ENCODE measurements around the gene C17orf58.
"Not testable (repeated sequence)": the region's sequence is repeated elsewhere in the genome, so short reads cannot be mapped to it uniquely, and the experiment has no call there.

DNA sequence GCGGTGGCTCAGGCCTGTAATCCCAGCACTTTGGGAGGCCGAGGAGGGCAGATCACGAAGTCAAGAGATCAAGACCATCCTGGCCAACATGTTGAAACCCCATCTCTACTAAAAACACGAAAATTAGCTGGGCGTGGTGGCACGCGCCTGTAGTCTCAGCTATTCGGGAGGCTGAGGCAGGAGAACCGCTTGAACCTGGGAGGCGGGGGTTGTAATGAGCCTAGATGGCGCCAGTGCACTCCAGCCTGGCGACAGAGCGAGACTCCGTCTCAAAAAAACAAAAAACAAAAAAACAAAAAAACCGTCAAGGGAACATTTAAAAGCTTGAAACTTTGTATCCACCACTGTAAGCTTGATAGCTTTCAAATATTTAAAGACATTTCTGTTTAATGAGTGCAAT lies 26.3 kb upstream of the C17orf58 start:
- TF ChIP-seq, protein P1, sequence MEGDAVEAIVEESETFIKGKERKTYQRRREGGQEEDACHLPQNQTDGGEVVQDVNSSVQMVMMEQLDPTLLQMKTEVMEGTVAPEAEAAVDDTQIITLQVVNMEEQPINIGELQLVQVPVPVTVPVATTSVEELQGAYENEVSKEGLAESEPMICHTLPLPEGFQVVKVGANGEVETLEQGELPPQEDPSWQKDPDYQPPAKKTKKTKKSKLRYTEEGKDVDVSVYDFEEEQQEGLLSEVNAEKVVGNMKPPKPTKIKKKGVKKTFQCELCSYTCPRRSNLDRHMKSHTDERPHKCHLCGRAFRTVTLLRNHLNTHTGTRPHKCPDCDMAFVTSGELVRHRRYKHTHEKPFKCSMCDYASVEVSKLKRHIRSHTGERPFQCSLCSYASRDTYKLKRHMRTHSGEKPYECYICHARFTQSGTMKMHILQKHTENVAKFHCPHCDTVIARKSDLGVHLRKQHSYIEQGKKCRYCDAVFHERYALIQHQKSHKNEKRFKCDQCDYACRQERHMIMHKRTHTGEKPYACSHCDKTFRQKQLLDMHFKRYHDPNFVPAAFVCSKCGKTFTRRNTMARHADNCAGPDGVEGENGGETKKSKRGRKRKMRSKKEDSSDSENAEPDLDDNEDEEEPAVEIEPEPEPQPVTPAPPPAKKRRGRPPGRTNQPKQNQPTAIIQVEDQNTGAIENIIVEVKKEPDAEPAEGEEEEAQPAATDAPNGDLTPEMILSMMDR (conservative IDR thresholded peaks at IDR 0.05; ENCODE audit: low read length), result peak; percentile 27
- TF ChIP-seq EZH2phosphoT487 (IDR thresholded peaks at IDR 0.05; ENCODE audit: borderline replicate concordance), result not testable (repeated sequence)
